Measurements from ENCODE around the gene GPR39. TPM values are rescaled to one million over a fixed set of nuclear protein-coding genes. Genes with fewer than 3 reads are reported as not detected.

The GPR39 gene
- total and polyA plus RNA-seq, 2 donors (not counting 1 experiment from before 2014, with no cell fraction given) = not detected

GRCh38 chr2:132588576-132588975 is 172.0 kb downstream of the GPR39 start:
- no peak overlapping the region for H3K9ac ChIP-seq (ENCODE audit: low read length)
- ChIA-PET POLR2A (no interaction called here), CTCF (interaction anchor here (1.1 kb wide), 1 partner anchor 41 kb away, joined by 4 read pairs; no protein-coding TSS in a partner anchor)
- ATAC-seq (ENCODE audit: low read depth) (no peak), DNase-seq (no peak)
- H3K27me3 ChIP-seq (replicated peaks in 1 of 4; ENCODE audit: control extremely low read depth in 1 of 4, control insufficient read depth in 3 of 4, insufficient read depth in 4 of 4, low read length in 3 of 4) = no peaks in the 10 kb centered on the region
- no peaks in the 10 kb centered on the region for H3K79me2 ChIP-seq (ENCODE audit: control insufficient read depth, insufficient read depth, low read length)
- no peak overlapping the region for H3K4me3 ChIP-seq (ENCODE audit: control extremely low read depth in 1 of 5, extremely low read depth in 1 of 5, insufficient read depth in 1 of 5, low read depth in 2 of 5, low read length in 4 of 5)
- H4K20me1 ChIP-seq (ENCODE audit: control insufficient read depth, insufficient read depth, low read length, poor library complexity, severe bottlenecking) = no peaks in the 10 kb centered on the region
- TF ChIP-seq CTCF (IDR thresholded peaks at IDR 0.05) (no peak), EZH2 (IDR thresholded peaks at IDR 0.05; ENCODE audit: borderline replicate concordance, insufficient read depth, low read depth, low read length, poor library complexity, severe bottlenecking) (no peak)
- intact Hi-C loops (cut with micrococcal nuclease) = no loop called here
- H3K27ac ChIP-seq (ENCODE audit: low read length in 2 of 2) = no peak overlapping the region
- no peaks in the 10 kb centered on the region for H3K27me3 Mint-ChIP-seq
- H3K4me3 Mint-ChIP-seq = no peak overlapping the region
- no peaks in the 10 kb centered on the region for H3K36me3 ChIP-seq (replicated peaks in 1 of 2; ENCODE audit: control extremely low read depth in 1 of 2, control insufficient read depth in 1 of 2, extremely low read depth in 1 of 2, insufficient read depth in 2 of 2, low read length in 1 of 2)
- 78% methylated on average over 1 of the region's 1 CpG for WGBS (ENCODE audit: insufficient coverage)
- peaks cover 0 to 6% (median 0%) of the 10 kb centered on the region in 3 donors for H3K9me3 ChIP-seq (ENCODE audit: control extremely low read depth in 1 of 3, control insufficient read depth in 2 of 3, insufficient read depth in 1 of 3, low read length in 2 of 3)
- no peaks in the 10 kb centered on the region for H3K9me3 Mint-ChIP-seq (ENCODE audit: insufficient read depth)
- no peaks in the 10 kb centered on the region for H3K4me1 ChIP-seq (ENCODE audit: control insufficient read depth in 2 of 2, insufficient read depth in 2 of 2, low read length in 2 of 2)
- no peak overlapping the region for H3K27ac Mint-ChIP-seq
- H2AFZ ChIP-seq (ENCODE audit: insufficient read depth, low read depth, low read length, poor library complexity, severe bottlenecking) = no peak overlapping the region
- no peaks in the 10 kb centered on the region for H3K4me1 Mint-ChIP-seq
- H3K4me2 ChIP-seq (replicated peaks; ENCODE audit: low read depth, low read length, poor library complexity, severe bottlenecking) = no peak overlapping the region

- H3K4me3 Mint-ChIP-seq = no peak overlapping the region
- H3K27ac Mint-ChIP-seq = no peak overlapping the region
- TF ChIP-seq CTCF (IDR thresholded peaks at IDR 0.05) = no peak
- TF ChIP-seq EZH2 (IDR thresholded peaks at IDR 0.05; ENCODE audit: borderline replicate concordance, insufficient read depth, low read depth, low read length, poor library complexity, severe bottlenecking) = no peak
- no peaks in the 10 kb centered on the region for H3K4me1 Mint-ChIP-seq
- ChIA-PET CTCF (interaction anchor here (1.1 kb wide), 1 partner anchor 42 kb away, joined by 4 read pairs; no protein-coding TSS in a partner anchor), POLR2A (no interaction called here)
- no peak overlapping the region for H2AFZ ChIP-seq (ENCODE audit: insufficient read depth, low read depth, low read length, poor library complexity, severe bottlenecking)
- no peaks in the 10 kb centered on the region for H3K27me3 Mint-ChIP-seq
- H3K4me3 ChIP-seq (ENCODE audit: control extremely low read depth in 1 of 5, extremely low read depth in 1 of 5, insufficient read depth in 1 of 5, low read depth in 2 of 5, low read length in 4 of 5) = no peak overlapping the region
- H3K9me3 ChIP-seq (ENCODE audit: control extremely low read depth in 1 of 3, control insufficient read depth in 2 of 3, insufficient read depth in 1 of 3, low read length in 2 of 3) = peaks cover 0 to 6% (median 0%) of the 10 kb centered on the region in 3 donors
- 82% methylated on average over 3 of the region's 8 CpGs for WGBS (ENCODE audit: insufficient coverage)
- no peak overlapping the region for H3K27ac ChIP-seq (ENCODE audit: low read length in 2 of 2)
- H3K4me2 ChIP-seq (replicated peaks; ENCODE audit: low read depth, low read length, poor library complexity, severe bottlenecking) = no peak overlapping the region
- no peaks in the 10 kb centered on the region for H3K36me3 ChIP-seq (replicated peaks in 1 of 2; ENCODE audit: control extremely low read depth in 1 of 2, control insufficient read depth in 1 of 2, extremely low read depth in 1 of 2, insufficient read depth in 2 of 2, low read length in 1 of 2)
- H4K20me1 ChIP-seq (ENCODE audit: control insufficient read depth, insufficient read depth, low read length, poor library complexity, severe bottlenecking) = no peaks in the 10 kb centered on the region
- DNase-seq (no peak), ATAC-seq (ENCODE audit: low read depth) (no peak)
- no peaks in the 10 kb centered on the region for H3K27me3 ChIP-seq (replicated peaks in 1 of 4; ENCODE audit: control extremely low read depth in 1 of 4, control insufficient read depth in 3 of 4, insufficient read depth in 4 of 4, low read length in 3 of 4)
- intact Hi-C loops (cut with micrococcal nuclease) = no loop called here
- H3K4me1 ChIP-seq (ENCODE audit: control insufficient read depth in 2 of 2, insufficient read depth in 2 of 2, low read length in 2 of 2) = no peaks in the 10 kb centered on the region
- no peaks in the 10 kb centered on the region for H3K9me3 Mint-ChIP-seq (ENCODE audit: insufficient read depth)
- no peak overlapping the region for H3K9ac ChIP-seq (ENCODE audit: low read length)
- no peaks in the 10 kb centered on the region for H3K79me2 ChIP-seq (ENCODE audit: control insufficient read depth, insufficient read depth, low read length)
These were observed 172.7 kb downstream of the GPR39 start for GRCh38 chr2:132589111-132589830.

Measured in B cell (primary cell).